OCI-LY1 (cell line): Measurements from ENCODE around the gene ATP6V0B.

Experiments
- H2AFZ ChIP-seq: fragments of 200-600 bp; sonication (generic), shearing (Covaris generic); 2 replicates; pipeline ENCODE4 v1.6.0; 2014; ENCODE audit warnings: antibody characterized with exemption, mild to moderate bottlenecking, low read length
- H3F3A ChIP-seq: fragments of 200-600 bp; sonication (generic), shearing (Covaris generic); 2 replicates; pipeline ENCODE4 v1.6.0; 2014; ENCODE audit warnings: mild to moderate bottlenecking, antibody characterized with exemption, low read length, moderate library complexity; ENCODE audit not compliant: insufficient read depth
- H3K27ac ChIP-seq: fragments of 200-600 bp; sonication (generic); 2 replicates; pipeline ENCODE4 v1.5.1; 2014; ENCODE audit warnings: low read length, mixed run types, mild to moderate bottlenecking, low read depth; ENCODE audit not compliant: poor library complexity, severe bottlenecking
- H3K27me3 ChIP-seq: fragments of 200-600 bp; sonication (generic); 2 replicates; pipeline ENCODE4 v1.6.0; 2014; ENCODE audit warnings: antibody characterized with exemption, mild to moderate bottlenecking, low read length, moderate library complexity; ENCODE audit not compliant: insufficient read depth
- H3K36me3 ChIP-seq: fragments of 200-600 bp; sonication (generic); 2 replicates; pipeline ENCODE4 v1.6.1; 2014; ENCODE audit warnings: mild to moderate bottlenecking, antibody characterized with exemption, low read length, moderate library complexity, mixed read lengths; ENCODE audit not compliant: insufficient read depth
- H3K4me1 ChIP-seq: fragments of 200-600 bp; sonication (generic); 2 replicates; pipeline ENCODE4 v1.5.1; 2014; ENCODE audit warnings: mild to moderate bottlenecking, low read length, moderate library complexity; ENCODE audit not compliant: insufficient read depth, severe bottlenecking
- H3K4me2 ChIP-seq: fragments of 200-600 bp; sonication (generic), shearing (Covaris generic); 2 replicates; pipeline ENCODE4 v1.6.1; 2014; ENCODE audit warnings: low read length
- H3K4me3 ChIP-seq: fragments of 200-600 bp; sonication (generic); 2 replicates; pipeline ENCODE4 v1.5.1; 2014; ENCODE audit warnings: low read length, low read depth, mild to moderate bottlenecking, mixed read lengths; ENCODE audit not compliant: poor library complexity, severe bottlenecking
- H3K79me2 ChIP-seq: fragments of 200-600 bp; shearing (Covaris generic); 2 replicates; pipeline ENCODE4 v1.6.1; 2016; ENCODE audit warnings: mixed run types, low read length, mixed read lengths; ENCODE audit not compliant: insufficient read depth
- H3K9ac ChIP-seq: fragments of 200-600 bp; sonication (generic), shearing (Covaris generic); 2 replicates; pipeline ENCODE4 v1.6.1; 2014; ENCODE audit warnings: mild to moderate bottlenecking, low read length, mixed read lengths
- H3K9me2 ChIP-seq: fragments of 200-600 bp; sonication (generic), shearing (Covaris generic); 2 replicates; pipeline ENCODE4 v1.6.1; 2014; ENCODE audit warnings: low read depth, mild to moderate bottlenecking, low read length, mixed read lengths
- H3K9me3 ChIP-seq: fragments of 200-600 bp; shearing (Covaris generic); 2 replicates; pipeline ENCODE4 v1.6.1; 2014; ENCODE audit warnings: low read length, mixed read lengths
- H4K20me1 ChIP-seq: fragments of 200-600 bp; sonication (generic), shearing (Covaris generic); 2 replicates; pipeline ENCODE4 v1.6.0; 2016; ENCODE audit warnings: mild to moderate bottlenecking, low read length; ENCODE audit not compliant: insufficient read depth
- EZH2 ChIP-seq: fragments of 200-600 bp; sonication (generic), shearing (Covaris generic); IDR thresholded peaks from 2 replicates; pipeline ENCODE4 v1.8.0; 2017; ENCODE audit warnings: borderline replicate concordance, mixed run types, mild to moderate bottlenecking, antibody characterized with exemption, low read length, moderate library complexity, mixed read lengths
- TF ChIP-seq, protein P1 (sequence below): fragments of 200-600 bp; sonication (generic), shearing (Covaris generic); IDR thresholded peaks from 2 replicates; pipeline ENCODE4 v1.5.1; 2017; ENCODE audit warnings: mild to moderate bottlenecking, antibody characterized with exemption, low read length, moderate library complexity, mixed read lengths

The ATP6V0B gene

DNA sequence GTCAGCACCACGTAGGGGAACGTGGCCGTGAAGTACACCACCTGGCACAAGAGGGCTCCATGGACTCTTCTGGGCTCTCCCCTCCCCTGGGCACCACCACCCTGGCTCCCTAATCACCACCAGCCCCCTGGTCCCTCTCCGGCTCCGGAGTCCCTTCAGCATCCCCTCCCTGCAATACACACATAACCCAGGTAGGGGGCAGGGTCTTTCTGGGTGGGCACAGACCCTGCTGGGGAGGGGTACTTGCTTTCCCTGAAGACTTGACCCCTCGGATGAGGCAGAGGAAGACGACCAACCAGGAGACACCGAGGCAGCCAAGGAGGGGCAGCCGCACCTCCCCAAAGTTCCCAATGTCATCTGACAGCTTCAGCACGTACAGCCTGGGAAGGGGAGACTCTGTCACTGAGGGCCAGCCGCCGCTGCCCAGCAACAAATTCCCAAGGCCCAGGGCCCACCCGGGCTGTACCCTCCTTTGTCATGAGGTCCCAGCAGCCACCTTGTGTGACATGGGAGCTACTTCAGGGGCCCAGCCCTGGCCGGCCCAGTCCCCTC is 27.9 kb downstream of the ATP6V0B start:
- H3K79me2 ChIP-seq = no peaks in the 10 kb centered on the region
- H3K27ac ChIP-seq = no peak overlapping the region
- no peaks in the 10 kb centered on the region for H3K36me3 ChIP-seq
- no peak overlapping the region for H3K9ac ChIP-seq
- no peak overlapping the region for H2AFZ ChIP-seq
- H3K4me2 ChIP-seq = no peak overlapping the region
- H4K20me1 ChIP-seq = no peaks in the 10 kb centered on the region
- no peak overlapping the region for H3K4me3 ChIP-seq
- no peaks in the 10 kb centered on the region for H3K9me3 ChIP-seq
- H3K9me2 ChIP-seq = no peaks in the 10 kb centered on the region
- no peaks in the 10 kb centered on the region for H3K27me3 ChIP-seq
- no peaks in the 10 kb centered on the region for H3F3A ChIP-seq
- H3K4me1 ChIP-seq = no peaks in the 10 kb centered on the region
- no peak for TF ChIP-seq EZH2
- TF ChIP-seq, protein P1, sequence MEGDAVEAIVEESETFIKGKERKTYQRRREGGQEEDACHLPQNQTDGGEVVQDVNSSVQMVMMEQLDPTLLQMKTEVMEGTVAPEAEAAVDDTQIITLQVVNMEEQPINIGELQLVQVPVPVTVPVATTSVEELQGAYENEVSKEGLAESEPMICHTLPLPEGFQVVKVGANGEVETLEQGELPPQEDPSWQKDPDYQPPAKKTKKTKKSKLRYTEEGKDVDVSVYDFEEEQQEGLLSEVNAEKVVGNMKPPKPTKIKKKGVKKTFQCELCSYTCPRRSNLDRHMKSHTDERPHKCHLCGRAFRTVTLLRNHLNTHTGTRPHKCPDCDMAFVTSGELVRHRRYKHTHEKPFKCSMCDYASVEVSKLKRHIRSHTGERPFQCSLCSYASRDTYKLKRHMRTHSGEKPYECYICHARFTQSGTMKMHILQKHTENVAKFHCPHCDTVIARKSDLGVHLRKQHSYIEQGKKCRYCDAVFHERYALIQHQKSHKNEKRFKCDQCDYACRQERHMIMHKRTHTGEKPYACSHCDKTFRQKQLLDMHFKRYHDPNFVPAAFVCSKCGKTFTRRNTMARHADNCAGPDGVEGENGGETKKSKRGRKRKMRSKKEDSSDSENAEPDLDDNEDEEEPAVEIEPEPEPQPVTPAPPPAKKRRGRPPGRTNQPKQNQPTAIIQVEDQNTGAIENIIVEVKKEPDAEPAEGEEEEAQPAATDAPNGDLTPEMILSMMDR = no peak

DNA sequence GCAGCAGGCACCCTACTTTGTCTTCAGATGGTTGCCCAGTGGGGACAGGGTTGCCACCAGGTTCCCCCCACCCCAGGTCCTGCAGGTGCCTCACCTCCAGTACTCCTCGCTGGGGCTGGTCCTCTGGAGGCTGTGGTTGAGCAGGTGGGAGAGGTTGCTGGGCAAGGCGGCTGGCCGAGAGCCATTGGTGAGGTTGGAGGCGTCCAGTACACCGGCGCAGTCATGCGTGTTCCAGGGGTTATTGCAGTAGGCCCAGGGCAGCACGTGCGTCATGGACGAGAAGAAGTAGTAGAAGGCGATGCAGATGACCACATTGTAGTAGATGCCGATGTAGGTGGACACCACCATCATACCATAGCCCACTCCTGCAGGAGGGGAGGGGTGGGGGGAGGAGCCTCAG is 33.5 kb downstream of the ATP6V0B start:
- Histone ChIP-seq H3K4me2 (no peak overlapping the region), H3K4me3 (no peak overlapping the region), H3K9me2 (no peaks in the 10 kb centered on the region), H3K4me1 (no peaks in the 10 kb centered on the region), H3K27ac (no peak overlapping the region), H3K79me2 (no peaks in the 10 kb centered on the region), H3K9ac (no peak overlapping the region), H2AFZ (no peak overlapping the region), H3K36me3 (no peaks in the 10 kb centered on the region), H3F3A (no peaks in the 10 kb centered on the region), H3K9me3 (no peaks in the 10 kb centered on the region), H4K20me1 (no peaks in the 10 kb centered on the region), H3K27me3 (no peaks in the 10 kb centered on the region)
- TF ChIP-seq, protein P1 = no peak
- no peak for TF ChIP-seq EZH2

DNA sequence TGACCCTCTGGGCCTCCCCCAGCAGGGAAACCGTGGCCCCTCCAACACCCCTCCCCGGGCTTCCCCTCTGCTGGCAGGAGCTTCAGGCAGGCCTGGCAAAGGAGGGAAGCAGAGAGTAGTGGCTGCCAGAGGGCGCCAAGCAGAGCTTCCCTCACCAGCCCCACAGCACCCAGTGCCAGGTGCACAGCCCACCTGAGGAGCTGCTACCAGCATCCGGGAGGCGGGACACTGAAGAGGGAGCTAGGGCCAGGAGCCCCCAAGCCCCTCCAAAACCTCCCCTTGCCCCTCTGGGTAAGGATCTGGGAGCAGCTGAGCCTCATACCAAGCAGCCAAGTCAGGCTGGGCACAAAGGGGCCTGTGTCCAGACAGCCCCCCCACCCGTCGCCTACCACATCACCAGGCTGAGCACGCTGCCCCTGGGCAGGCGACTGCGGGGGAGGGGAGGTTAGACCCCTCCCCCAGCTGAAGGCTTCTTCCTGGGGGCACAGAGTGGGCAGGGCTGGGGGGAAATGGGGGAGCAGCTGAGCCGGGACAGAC is 36.2 kb downstream of the ATP6V0B start:
- no peaks in the 10 kb centered on the region; the same call in 1 of the 2 replicates for H3K27me3 ChIP-seq
- no peak overlapping the region for H3K4me3 ChIP-seq
- H3K27ac ChIP-seq = no peak overlapping the region
- no peaks in the 10 kb centered on the region for H3K4me1 ChIP-seq
- no peaks in the 10 kb centered on the region for H3F3A ChIP-seq
- H2AFZ ChIP-seq = no peak overlapping the region
- H3K4me2 ChIP-seq = no peak overlapping the region
- H3K36me3 ChIP-seq = no peaks in the 10 kb centered on the region
- H3K9me3 ChIP-seq = no peaks in the 10 kb centered on the region
- H3K9ac ChIP-seq = no peak overlapping the region
- TF ChIP-seq EZH2 = no peak
- TF ChIP-seq, protein P1 = no peak
- H3K79me2 ChIP-seq = no peaks in the 10 kb centered on the region
- H4K20me1 ChIP-seq = no peaks in the 10 kb centered on the region
- no peaks in the 10 kb centered on the region for H3K9me2 ChIP-seq
